ENCODE data around the gene ATP2B1.

DNA sequence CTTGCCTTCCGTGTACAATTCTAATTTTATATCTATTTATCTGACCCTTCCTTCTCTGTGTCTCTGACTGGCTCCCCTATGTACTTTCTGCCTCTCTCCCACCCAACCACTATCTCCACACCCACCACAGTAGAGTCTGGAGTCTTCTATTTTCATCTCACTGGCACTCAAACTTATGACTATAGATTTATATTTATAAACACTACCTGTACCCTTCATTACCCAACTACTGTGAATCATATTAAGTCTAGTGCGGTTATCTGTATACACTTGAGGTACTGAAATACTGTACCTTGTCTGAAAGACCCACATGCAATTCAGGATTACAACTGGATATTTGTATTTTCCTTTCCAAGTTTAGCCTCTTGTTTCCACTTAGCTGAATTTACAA lies 36.1 kb downstream of the ATP2B1 start:
- TF ChIP-seq, protein P1, sequence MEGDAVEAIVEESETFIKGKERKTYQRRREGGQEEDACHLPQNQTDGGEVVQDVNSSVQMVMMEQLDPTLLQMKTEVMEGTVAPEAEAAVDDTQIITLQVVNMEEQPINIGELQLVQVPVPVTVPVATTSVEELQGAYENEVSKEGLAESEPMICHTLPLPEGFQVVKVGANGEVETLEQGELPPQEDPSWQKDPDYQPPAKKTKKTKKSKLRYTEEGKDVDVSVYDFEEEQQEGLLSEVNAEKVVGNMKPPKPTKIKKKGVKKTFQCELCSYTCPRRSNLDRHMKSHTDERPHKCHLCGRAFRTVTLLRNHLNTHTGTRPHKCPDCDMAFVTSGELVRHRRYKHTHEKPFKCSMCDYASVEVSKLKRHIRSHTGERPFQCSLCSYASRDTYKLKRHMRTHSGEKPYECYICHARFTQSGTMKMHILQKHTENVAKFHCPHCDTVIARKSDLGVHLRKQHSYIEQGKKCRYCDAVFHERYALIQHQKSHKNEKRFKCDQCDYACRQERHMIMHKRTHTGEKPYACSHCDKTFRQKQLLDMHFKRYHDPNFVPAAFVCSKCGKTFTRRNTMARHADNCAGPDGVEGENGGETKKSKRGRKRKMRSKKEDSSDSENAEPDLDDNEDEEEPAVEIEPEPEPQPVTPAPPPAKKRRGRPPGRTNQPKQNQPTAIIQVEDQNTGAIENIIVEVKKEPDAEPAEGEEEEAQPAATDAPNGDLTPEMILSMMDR (IDR thresholded peaks at IDR 0.05): no peak
- TF ChIP-seq EZH2phosphoT487 (IDR thresholded peaks at IDR 0.05) (no peak), EZH2 (IDR thresholded peaks at IDR 0.05) (no peak)

Data from neural progenitor cell (in vitro differentiated cells).